Measurements from ENCODE around the gene SNAP47.

SNAP47 gene

DNA sequence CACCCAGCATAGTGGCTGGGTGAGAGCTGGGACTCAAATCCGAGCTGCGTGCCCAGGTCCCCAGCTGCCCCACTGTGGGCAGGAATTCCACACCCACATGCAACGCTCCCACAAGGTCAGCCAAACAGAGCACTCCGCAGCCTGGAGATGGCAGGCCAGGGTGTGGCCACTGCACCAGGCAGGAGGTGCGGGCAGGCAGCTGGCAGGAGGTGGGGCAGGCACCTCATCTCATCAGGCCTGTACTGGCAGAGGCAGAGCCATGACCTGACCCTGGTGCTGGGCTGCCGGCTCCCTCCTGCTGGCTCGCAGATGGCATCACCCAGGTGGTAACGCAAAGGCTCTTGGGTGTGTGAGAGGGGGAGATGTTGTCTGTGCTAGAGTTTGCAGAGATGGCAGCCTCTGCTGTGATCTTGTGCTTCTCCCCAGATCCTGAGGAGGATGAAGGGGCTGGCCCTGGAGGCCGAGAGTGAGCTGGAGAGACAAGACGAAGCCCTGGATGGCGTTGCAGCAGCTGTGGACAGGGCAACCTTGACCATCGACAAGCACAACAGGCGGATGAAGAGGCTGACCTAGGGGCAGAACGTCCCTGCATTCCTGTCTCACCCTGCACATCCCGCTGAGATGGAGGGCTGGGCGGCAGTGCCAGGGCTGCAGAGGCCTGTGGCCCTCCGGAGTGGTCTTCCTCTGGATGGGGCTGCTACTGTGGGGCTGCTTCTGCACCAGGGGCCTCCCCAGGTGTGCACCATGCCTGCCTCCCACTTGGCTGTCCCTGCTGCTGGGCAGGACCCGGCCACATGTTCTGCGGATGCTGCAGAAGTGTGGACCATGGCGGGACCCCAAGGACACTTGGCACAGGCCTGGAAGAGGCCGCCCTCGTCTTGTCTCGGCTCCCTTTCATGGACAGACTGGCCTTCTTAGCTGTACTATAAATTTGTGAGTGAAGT lies 45.1 kb downstream of the SNAP47 start:
- no peak overlapping the region for H3K9ac ChIP-seq (ENCODE audit: low read length)
- no peak overlapping the region for H3K4me3 ChIP-seq (ENCODE audit: low read depth, low read length)
- H3K27me3 ChIP-seq (ENCODE audit: control insufficient read depth, insufficient read depth, low read length): peaks cover 3% of the 10 kb centered on the region; the same call in 1 of the 2 replicates
- no peak overlapping the region for H3K27ac ChIP-seq (ENCODE audit: low read depth, low read length)
- H3K9me3 ChIP-seq (ENCODE audit: control insufficient read depth, insufficient read depth, low read depth, low read length): no peaks in the 10 kb centered on the region
- peaks cover 39% of the 10 kb centered on the region for H3K36me3 ChIP-seq (ENCODE audit: control insufficient read depth, insufficient read depth, low read length)
- no peaks in the 10 kb centered on the region for H3K4me1 ChIP-seq (ENCODE audit: control insufficient read depth, insufficient read depth, low read length)

GRCh38 chr1:227781314-227781930 lies 46.2 kb downstream of the SNAP47 start:
- Histone ChIP-seq H3K27ac (ENCODE audit: low read depth, low read length) (no peak overlapping the region), H3K4me1 (ENCODE audit: control insufficient read depth, insufficient read depth, low read length) (0 out of 2 replicates have a peak, but pooled peaks cover 4% of the 10 kb centered on the region), H3K4me3 (ENCODE audit: low read depth, low read length) (no peak overlapping the region), H3K36me3 (ENCODE audit: control insufficient read depth, insufficient read depth, low read length) (peaks cover 31% of the 10 kb centered on the region), H3K27me3 (ENCODE audit: control insufficient read depth, insufficient read depth, low read length) (peaks cover 13% of the 10 kb centered on the region), H3K9ac (ENCODE audit: low read length) (no peak overlapping the region), H3K9me3 (ENCODE audit: control insufficient read depth, insufficient read depth, low read depth, low read length) (no peaks in the 10 kb centered on the region)

- no peak overlapping the region for H3K9ac ChIP-seq (ENCODE audit: low read length)
- no peak overlapping the region for H3K27ac ChIP-seq (ENCODE audit: low read depth, low read length)
- H3K27me3 ChIP-seq (ENCODE audit: control insufficient read depth, insufficient read depth, low read length): peaks cover 21% of the 10 kb centered on the region
- H3K4me3 ChIP-seq (ENCODE audit: low read depth, low read length): no peak overlapping the region
- H3K9me3 ChIP-seq (ENCODE audit: control insufficient read depth, insufficient read depth, low read depth, low read length): no peaks in the 10 kb centered on the region
- peaks cover 27% of the 10 kb centered on the region for H3K36me3 ChIP-seq (ENCODE audit: control insufficient read depth, insufficient read depth, low read length)
- peaks cover 10% of the 10 kb centered on the region; the same call in 1 of the 2 replicates for H3K4me1 ChIP-seq (ENCODE audit: control insufficient read depth, insufficient read depth, low read length)
These were observed 47.0 kb downstream of the SNAP47 start for GRCh38 chr1:227782226-227782625.

GRCh38 chr1:227785094-227785804 lies 50.0 kb downstream of the SNAP47 start:
- Histone ChIP-seq H3K9me3 (ENCODE audit: control insufficient read depth, insufficient read depth, low read depth, low read length) (no peaks in the 10 kb centered on the region), H3K36me3 (ENCODE audit: control insufficient read depth, insufficient read depth, low read length) (peaks cover 16% of the 10 kb centered on the region), H3K27ac (ENCODE audit: low read depth, low read length) (no peak overlapping the region), H3K27me3 (ENCODE audit: control insufficient read depth, insufficient read depth, low read length) (peaks cover 42% of the 10 kb centered on the region), H3K4me3 (ENCODE audit: low read depth, low read length) (no peak overlapping the region), H3K9ac (ENCODE audit: low read length) (no peak overlapping the region), H3K4me1 (ENCODE audit: control insufficient read depth, insufficient read depth, low read length) (peaks cover 18% of the 10 kb centered on the region; the same call in 1 of the 2 replicates)

- H3K4me3 ChIP-seq (ENCODE audit: low read depth, low read length): no peak overlapping the region
- no peak overlapping the region for H3K9ac ChIP-seq (ENCODE audit: low read length)
- peaks cover 42% of the 10 kb centered on the region for H3K27me3 ChIP-seq (ENCODE audit: control insufficient read depth, insufficient read depth, low read length)
- peaks cover 18% of the 10 kb centered on the region; the same call in 1 of the 2 replicates for H3K4me1 ChIP-seq (ENCODE audit: control insufficient read depth, insufficient read depth, low read length)
- no peak overlapping the region for H3K27ac ChIP-seq (ENCODE audit: low read depth, low read length)
- H3K9me3 ChIP-seq (ENCODE audit: control insufficient read depth, insufficient read depth, low read depth, low read length): no peaks in the 10 kb centered on the region
- H3K36me3 ChIP-seq (ENCODE audit: control insufficient read depth, insufficient read depth, low read length): peaks cover 8% of the 10 kb centered on the region
These were observed 50.8 kb downstream of the SNAP47 start for GRCh38 chr1:227785805-227786671.

DNA sequence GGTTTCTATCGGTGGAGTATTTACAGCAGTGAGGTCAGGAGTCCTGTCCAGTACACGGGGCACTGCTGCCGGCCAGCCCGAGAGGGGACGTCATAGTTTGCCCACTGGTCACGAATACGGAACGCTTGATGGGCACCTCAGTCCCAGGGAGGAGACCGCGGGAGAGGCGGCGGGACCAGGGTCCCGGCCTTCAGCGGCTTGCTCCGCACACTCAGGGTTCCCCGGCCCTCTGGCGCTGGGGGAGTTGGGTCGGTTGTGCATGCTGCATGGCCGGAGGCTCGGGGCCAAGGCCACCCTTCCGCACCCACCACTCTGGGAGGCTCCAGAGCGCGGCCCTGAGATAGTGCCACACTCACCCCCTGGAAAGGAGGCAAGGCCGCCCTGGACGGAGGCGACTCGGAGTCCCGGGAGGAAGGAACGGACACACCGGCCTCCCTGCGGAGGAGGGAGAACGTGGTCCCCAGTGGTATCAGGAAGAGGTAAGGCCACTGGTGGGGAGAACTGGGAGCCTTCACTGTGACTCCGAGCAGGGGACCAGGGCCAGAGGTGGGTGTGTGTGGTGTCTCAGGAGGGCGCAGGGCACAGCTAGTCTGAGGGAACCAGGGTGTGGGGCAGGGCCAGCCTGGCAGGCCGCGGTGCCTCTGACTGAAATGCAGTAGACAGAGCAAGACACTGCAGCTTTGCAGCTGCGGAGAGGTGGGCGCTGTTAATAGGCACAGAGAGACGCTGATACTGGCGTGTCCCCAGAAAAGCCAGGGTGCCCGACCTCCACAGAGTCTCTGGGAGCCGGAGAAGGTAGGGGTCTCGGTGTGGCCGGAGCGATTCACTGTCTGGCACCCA lies 51.7 kb downstream of the SNAP47 start:
- Histone ChIP-seq H3K4me3 (ENCODE audit: low read depth, low read length) (peak overlapping the region; percentile 65), H3K4me1 (ENCODE audit: control insufficient read depth, insufficient read depth, low read length) (peaks cover 18% of the 10 kb centered on the region; the same call in 1 of the 2 replicates), H3K36me3 (ENCODE audit: control insufficient read depth, insufficient read depth, low read length) (peaks cover 5% of the 10 kb centered on the region), H3K9me3 (ENCODE audit: control insufficient read depth, insufficient read depth, low read depth, low read length) (no peaks in the 10 kb centered on the region), H3K27me3 (ENCODE audit: control insufficient read depth, insufficient read depth, low read length) (peaks cover 42% of the 10 kb centered on the region), H3K27ac (ENCODE audit: low read depth, low read length) (no peak overlapping the region), H3K9ac (ENCODE audit: low read length) (peak overlapping the region; percentile 63)

DNA sequence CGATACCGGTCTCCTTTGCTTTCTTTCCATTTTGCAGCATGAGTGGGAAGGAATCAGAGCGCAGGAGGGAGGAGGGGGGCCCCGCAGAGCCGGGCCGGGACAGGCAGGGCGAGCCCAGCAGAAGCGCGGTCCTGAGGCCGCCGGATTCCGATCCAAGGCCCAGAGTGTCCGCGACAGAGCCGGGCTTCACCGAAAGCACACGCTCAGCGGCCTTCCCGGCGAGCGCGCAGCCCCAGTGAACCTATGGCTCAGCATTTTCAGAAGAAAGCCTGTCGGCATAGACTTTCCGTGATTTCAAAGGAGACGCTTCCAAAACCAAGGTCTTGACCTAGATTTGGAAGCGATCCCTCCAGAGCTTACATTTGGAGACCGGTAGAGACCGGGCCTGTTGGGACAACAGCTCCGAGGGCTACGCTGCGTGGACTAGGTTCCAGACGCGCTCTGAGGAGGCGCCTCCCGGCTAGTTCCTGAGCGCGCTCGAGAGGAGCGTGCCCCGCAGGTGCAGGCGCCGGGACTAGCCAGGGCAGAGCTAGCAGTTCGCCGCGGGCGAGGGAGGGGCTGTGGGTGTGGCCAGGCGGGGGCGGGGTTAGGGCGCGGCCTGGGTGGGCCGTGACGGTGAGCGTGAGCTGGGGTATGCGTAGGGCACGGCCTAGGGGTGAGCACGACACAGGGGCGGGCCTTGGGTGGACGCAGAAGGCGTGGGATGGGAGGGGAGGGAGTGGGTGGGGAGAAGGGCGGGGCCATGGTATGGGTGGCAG lies 52.5 kb downstream of the SNAP47 start:
- Histone ChIP-seq H3K36me3 (ENCODE audit: control insufficient read depth, insufficient read depth, low read length) (no peaks in the 10 kb centered on the region), H3K27me3 (ENCODE audit: control insufficient read depth, insufficient read depth, low read length) (peaks cover 42% of the 10 kb centered on the region), H3K4me3 (ENCODE audit: low read depth, low read length) (peak overlapping the region; percentile 65), H3K9ac (ENCODE audit: low read length) (peak overlapping the region; percentile 63), H3K4me1 (ENCODE audit: control insufficient read depth, insufficient read depth, low read length) (peaks cover 18% of the 10 kb centered on the region; the same call in 1 of the 2 replicates), H3K9me3 (ENCODE audit: control insufficient read depth, insufficient read depth, low read depth, low read length) (no peaks in the 10 kb centered on the region), H3K27ac (ENCODE audit: low read depth, low read length) (no peak overlapping the region)

GRCh38 chr1:227788271-227789083 lies 53.2 kb downstream of the SNAP47 start:
- Histone ChIP-seq H3K36me3 (ENCODE audit: control insufficient read depth, insufficient read depth, low read length) (no peaks in the 10 kb centered on the region), H3K4me3 (ENCODE audit: low read depth, low read length) (peak overlapping the region; percentile 65), H3K9ac (ENCODE audit: low read length) (peak overlapping the region; percentile 60), H3K9me3 (ENCODE audit: control insufficient read depth, insufficient read depth, low read depth, low read length) (no peaks in the 10 kb centered on the region), H3K4me1 (ENCODE audit: control insufficient read depth, insufficient read depth, low read length) (peaks cover 26% of the 10 kb centered on the region), H3K27me3 (ENCODE audit: control insufficient read depth, insufficient read depth, low read length) (peaks cover 42% of the 10 kb centered on the region), H3K27ac (ENCODE audit: low read depth, low read length) (no peak overlapping the region)
